Activated CD8-positive, alpha-beta memory T cell treated with anti-CD3 and anti-CD28 coated beads, Interleukin-2, amount 50 U/mL, for 4 hours (primary cell): Measurements from ENCODE around the gene DISP2.

ENCODE experiments used
- DNase-seq: peaks from one replicate; pipeline ENCODE4 v3.0.0-alpha.2; 2020

DISP2 gene, protein sequence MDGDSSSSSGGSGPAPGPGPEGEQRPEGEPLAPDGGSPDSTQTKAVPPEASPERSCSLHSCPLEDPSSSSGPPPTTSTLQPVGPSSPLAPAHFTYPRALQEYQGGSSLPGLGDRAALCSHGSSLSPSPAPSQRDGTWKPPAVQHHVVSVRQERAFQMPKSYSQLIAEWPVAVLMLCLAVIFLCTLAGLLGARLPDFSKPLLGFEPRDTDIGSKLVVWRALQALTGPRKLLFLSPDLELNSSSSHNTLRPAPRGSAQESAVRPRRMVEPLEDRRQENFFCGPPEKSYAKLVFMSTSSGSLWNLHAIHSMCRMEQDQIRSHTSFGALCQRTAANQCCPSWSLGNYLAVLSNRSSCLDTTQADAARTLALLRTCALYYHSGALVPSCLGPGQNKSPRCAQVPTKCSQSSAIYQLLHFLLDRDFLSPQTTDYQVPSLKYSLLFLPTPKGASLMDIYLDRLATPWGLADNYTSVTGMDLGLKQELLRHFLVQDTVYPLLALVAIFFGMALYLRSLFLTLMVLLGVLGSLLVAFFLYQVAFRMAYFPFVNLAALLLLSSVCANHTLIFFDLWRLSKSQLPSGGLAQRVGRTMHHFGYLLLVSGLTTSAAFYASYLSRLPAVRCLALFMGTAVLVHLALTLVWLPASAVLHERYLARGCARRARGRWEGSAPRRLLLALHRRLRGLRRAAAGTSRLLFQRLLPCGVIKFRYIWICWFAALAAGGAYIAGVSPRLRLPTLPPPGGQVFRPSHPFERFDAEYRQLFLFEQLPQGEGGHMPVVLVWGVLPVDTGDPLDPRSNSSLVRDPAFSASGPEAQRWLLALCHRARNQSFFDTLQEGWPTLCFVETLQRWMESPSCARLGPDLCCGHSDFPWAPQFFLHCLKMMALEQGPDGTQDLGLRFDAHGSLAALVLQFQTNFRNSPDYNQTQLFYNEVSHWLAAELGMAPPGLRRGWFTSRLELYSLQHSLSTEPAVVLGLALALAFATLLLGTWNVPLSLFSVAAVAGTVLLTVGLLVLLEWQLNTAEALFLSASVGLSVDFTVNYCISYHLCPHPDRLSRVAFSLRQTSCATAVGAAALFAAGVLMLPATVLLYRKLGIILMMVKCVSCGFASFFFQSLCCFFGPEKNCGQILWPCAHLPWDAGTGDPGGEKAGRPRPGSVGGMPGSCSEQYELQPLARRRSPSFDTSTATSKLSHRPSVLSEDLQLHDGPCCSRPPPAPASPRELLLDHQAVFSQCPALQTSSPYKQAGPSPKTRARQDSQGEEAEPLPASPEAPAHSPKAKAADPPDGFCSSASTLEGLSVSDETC (N-terminal part only)

DNA sequence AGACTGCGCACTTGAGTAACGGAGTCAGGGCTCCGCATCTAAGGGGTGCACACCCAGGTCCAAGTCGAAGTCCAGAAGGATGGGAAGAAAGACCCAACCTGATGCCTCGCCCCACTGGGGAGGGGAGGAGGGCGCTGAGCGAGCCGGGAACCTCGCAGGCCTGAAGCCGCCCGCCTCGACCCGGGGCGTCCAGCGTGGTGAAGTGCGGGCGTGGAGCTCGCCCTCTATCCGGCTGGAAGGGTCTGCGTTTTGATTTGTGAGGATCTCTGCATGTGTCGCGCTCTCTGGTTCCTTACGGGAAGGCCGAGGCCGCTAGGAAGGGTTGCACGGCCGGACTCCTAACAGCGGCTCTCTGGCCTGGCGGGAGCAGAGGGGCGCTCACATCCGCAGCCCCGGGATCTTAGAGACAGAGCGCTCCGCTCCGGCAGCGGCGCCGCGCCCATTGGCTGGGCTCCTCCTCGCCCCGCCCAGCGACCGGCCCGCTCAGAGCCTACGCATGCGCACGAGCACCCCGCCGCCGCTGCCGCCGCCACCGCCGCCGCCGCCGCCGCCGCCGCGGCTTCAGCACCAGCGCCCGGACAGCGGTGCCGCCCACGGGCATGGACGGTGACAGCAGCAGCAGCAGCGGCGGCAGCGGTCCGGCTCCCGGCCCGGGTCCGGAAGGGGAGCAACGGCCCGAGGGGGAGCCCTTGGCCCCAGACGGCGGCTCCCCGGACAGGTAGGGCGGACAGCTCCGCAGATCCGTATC is at the start of gene DISP2:
DISP2 (plus strand) TSS at position 497 of the 748 bp plus-strand sequence; CDS start at position 600, 103 bp downstream.
- peak; percentile 86 for DNase-seq

- DNase-seq: no peak
Measured at GRCh38 chr15:40309344-40309862, 48.6 kb upstream of the DISP2 start.

GRCh38 chr15:40310001-40310959 is 47.7 kb upstream of the DISP2 start:
- DNase-seq: peak; percentile 58

- DNase-seq: no peak
Measured at GRCh38 chr15:40310993-40311392, 47.0 kb upstream of the DISP2 start.

- no peak for DNase-seq
Measured at GRCh38 chr15:40312370-40313158, 45.5 kb upstream of the DISP2 start.

- DNase-seq: peak; percentile 45
Measured at GRCh38 chr15:40313531-40314398, 44.3 kb upstream of the DISP2 start.

GRCh38 chr15:40314723-40315276 is 43.2 kb upstream of the DISP2 start:
- DNase-seq: no peak

GRCh38 chr15:40316931-40317330 is 41.1 kb upstream of the DISP2 start:
- no peak for DNase-seq

GRCh38 chr15:40317580-40317979 is 40.4 kb upstream of the DISP2 start:
- DNase-seq: no peak

DNA sequence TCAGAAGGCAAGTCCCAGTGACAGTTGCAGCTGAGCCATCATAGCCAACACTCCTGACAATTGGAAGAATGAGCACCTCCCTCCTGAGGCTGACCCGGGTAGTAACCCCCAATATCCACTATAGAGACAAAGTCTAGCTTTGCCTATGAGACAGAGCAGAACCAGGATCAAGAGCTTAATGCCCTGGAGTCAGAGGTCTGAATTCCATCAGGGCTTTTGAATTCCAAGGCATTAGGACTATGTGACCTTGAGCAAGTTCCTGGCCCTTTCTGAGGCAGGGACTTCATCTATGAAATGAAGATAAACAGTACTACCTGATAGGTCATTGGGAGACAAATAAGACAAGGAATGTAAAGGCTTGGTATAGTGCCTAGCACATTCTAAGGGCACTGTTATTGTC is 37.6 kb upstream of the DISP2 start:
- no peak for DNase-seq

DNA sequence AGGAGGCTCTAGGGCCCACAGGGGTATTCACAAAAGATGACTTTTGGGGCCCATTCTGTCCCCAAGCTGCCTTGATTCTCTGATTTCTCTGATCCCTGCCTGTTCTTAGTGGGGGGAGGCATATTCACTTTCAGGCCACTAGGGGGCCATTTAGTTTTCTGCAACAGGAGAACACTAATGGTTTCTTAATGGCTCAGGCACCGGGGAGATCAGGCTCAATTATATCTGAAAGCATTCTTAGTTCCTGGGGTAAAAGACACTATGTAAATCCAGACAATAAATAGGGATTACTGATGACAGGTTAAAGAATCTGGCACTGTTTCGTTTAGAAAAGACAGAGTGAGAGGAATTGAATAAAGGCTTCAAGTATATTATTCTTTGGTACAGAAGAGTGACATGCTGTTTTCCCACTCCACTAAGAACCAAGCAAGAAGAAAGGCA is 37.1 kb upstream of the DISP2 start:
- peak; percentile 58 for DNase-seq

- no peak for DNase-seq
Measured at GRCh38 chr15:40322531-40323238, 35.3 kb upstream of the DISP2 start.

- DNase-seq: peak; percentile 94
Measured at GRCh38 chr15:40323239-40323952, 34.6 kb upstream of the DISP2 start, which contains the start of gene INAFM2. INAFM2 (plus strand) TSS chr15:40323692; CDS start chr15:40324056, 364 bp downstream.

- peak; percentile 36 for DNase-seq
Measured at GRCh38 chr15:40323953-40324937, 33.8 kb upstream of the DISP2 start.

DNA sequence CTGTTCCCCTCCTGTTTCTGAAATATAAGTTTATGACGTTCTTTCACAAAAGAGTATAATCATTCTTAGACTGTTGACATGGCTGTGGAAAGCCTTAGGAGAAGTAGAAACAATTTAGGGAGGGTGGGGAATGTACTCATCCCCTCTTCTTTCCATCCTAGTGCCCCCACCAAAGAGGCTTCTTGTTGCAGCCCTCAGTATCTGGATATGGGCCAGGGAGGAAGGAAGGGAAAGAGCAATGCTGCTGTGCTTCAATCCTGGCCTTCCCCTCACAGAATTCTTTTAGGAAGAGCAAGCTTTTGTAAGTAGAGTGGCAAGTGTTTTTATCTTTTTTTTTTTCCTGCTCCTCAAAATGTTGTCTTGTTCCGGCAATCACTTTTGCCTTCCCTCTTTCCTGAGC is 32.8 kb upstream of the DISP2 start:
- DNase-seq: no peak

DNA sequence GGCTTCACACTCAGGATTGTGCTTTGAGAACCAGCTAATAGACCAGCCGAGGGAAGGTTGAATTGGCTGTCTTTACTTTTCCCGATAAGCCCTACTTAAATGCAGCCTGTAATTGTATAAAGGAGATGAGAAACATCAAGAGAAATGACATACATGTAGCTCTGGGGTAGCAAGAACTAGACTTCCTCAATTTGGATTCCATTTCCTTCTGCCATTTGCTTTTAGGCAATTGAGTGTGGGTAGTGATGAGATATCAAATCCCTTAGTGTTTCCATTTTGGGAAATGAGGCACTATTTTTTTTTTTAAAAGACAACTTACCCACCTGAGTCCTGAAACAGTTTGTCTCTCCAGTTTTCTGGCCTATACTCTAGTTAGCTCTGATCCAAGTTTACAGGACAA is 32.3 kb upstream of the DISP2 start:
- no peak for DNase-seq
